ENCODE data around the gene KHK. TPM values are rescaled to one million over a fixed set of nuclear protein-coding genes. Genes with fewer than 3 reads are reported as not detected.

The KHK gene
- total RNA-seq, 2 experiments from 2014 or later = 12.6 to 12.8 TPM

Other genes starting within 250 kb of the KHK start
- gene DPYSL5, start 238.6 kb upstream of the KHK start, total RNA-seq = not detected
- 1 to 10 TPM; 2.0 to 2.3 TPM for gene MAPRE3, start 116.1 kb upstream of the KHK start, total RNA-seq
- gene TMEM214, start 53.8 kb upstream of the KHK start, total RNA-seq = 10 to 100 TPM; 50.6 to 54.3 TPM
- gene AGBL5, start 35.1 kb upstream of the KHK start, total RNA-seq = 10 to 100 TPM; 14.8 to 15.2 TPM
- gene OST4, start 15.1 kb upstream of the KHK start, total RNA-seq = 100 to 1,000 TPM; 282 to 290 TPM
- gene EMILIN1, start 8.2 kb upstream of the KHK start, total RNA-seq = under 1 TPM; 0.62 to 0.76 TPM
- 1 to 10 TPM; 8.8 to 9.8 TPM for gene CGREF1, start 32.4 kb downstream of the KHK start, total RNA-seq
- under 1 TPM; 0.44 to 0.54 TPM for gene ABHD1, start 37.0 kb downstream of the KHK start, total RNA-seq
- gene PREB, start 47.9 kb downstream of the KHK start, total RNA-seq = 10 to 100 TPM; 62.1 to 63.3 TPM
- gene PRR30, start 52.6 kb downstream of the KHK start, total RNA-seq = not detected
- not detected for gene TCF23, start 62.2 kb downstream of the KHK start, total RNA-seq
- gene ATRAID, start 125.3 kb downstream of the KHK start, total RNA-seq = 10 to 100 TPM; 75.4 to 77.4 TPM
- 10 to 100 TPM; 74.2 to 81.9 TPM for gene SLC5A6, start 125.5 kb downstream of the KHK start, total RNA-seq
- gene CAD, start 130.6 kb downstream of the KHK start, total RNA-seq = 100 to 1,000 TPM; 134 TPM
- under 1 TPM; 0.14 to 0.22 TPM for gene SLC30A3, start 176.3 kb downstream of the KHK start, total RNA-seq
- not detected for gene DNAJC5G, start 188.7 kb downstream of the KHK start, total RNA-seq
- under 1 TPM; 0.24 to 0.33 TPM for gene TRIM54, start 195.7 kb downstream of the KHK start, total RNA-seq
- 1 to 10 TPM; 1.3 to 1.6 TPM for gene UCN, start 221.7 kb downstream of the KHK start, total RNA-seq
- 10 to 100 TPM; 84.4 to 87.8 TPM for gene MPV17, start 236.3 kb downstream of the KHK start, total RNA-seq

All from activated naive CD8-positive, alpha-beta T cell treated with anti-CD3 and anti-CD28 coated beads for 36 hours (primary cell).